ENCODE measurements around the gene ANKS1B.

ANKS1B gene

DNA sequence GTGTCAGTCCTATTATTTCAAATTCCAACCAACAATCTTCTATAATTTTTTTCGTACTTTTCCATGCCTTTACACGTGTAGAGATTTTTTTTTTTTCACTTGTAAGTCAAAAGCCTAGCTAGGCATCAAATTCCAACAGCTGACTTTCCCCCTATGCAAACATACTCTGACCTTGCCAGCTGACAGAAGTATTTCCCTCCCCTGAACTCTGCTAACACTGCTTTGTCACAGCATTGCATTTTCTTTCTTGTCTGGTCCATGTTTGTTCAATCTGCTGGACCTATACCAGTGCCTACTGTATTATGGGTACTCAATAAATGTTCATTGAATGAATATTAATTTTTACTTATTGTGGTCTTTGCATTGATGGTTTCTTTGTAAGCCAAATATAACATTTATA is 772.5 kb downstream of the ANKS1B start:
- Histone ChIP-seq H3K79me2 (ENCODE audit: insufficient read depth, low read length) (no peaks in the 10 kb centered on the region), H3K4me1 (ENCODE audit: insufficient read depth, low read length, severe bottlenecking) (no peaks in the 10 kb centered on the region), H3K9me3 (ENCODE audit: low read length) (no peaks in the 10 kb centered on the region), H3K4me3 (ENCODE audit: low read depth, low read length, poor library complexity, severe bottlenecking) (no peak overlapping the region), H3K9me2 (ENCODE audit: low read depth, low read length) (no peaks in the 10 kb centered on the region), H3K27me3 (ENCODE audit: insufficient read depth, low read length) (no peaks in the 10 kb centered on the region), H2AFZ (ENCODE audit: low read length) (no peak overlapping the region), H3K36me3 (ENCODE audit: insufficient read depth, low read length) (no peaks in the 10 kb centered on the region), H3K27ac (ENCODE audit: low read depth, low read length, poor library complexity, severe bottlenecking) (no peak overlapping the region), H3F3A (ENCODE audit: insufficient read depth, low read length) (no peaks in the 10 kb centered on the region), H3K4me2 (ENCODE audit: low read length) (no peak overlapping the region), H3K9ac (ENCODE audit: low read length) (no peak overlapping the region), H4K20me1 (ENCODE audit: insufficient read depth, low read length) (no peaks in the 10 kb centered on the region)
- no peak for TF ChIP-seq EZH2 (IDR thresholded peaks at IDR 0.05; ENCODE audit: borderline replicate concordance, low read length)
- no peak for TF ChIP-seq CTCF (IDR thresholded peaks at IDR 0.05; ENCODE audit: low read length)

DNA sequence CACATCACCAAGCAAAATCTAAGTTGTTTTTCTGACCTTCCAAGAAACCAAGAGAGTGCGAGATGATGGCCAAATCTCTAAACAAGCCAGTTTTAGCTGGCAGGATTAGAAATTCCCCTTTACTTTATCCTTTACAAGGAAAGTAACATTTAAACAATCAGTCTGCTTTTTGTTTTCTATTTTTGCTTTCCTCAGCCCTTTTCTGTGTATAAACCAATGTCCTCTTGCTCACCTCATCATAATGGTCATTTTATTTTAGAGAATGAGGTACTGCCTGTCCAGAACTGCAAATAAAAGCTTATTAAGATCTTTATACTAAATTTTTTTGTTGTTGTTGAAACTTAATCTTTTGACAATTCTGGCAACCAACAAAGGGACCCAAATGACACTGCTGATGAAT is 779.6 kb downstream of the ANKS1B start:
- Histone ChIP-seq H4K20me1 (ENCODE audit: insufficient read depth, low read length) (no peaks in the 10 kb centered on the region), H3K27me3 (ENCODE audit: insufficient read depth, low read length) (no peaks in the 10 kb centered on the region), H3K9me3 (ENCODE audit: low read length) (no peaks in the 10 kb centered on the region), H2AFZ (ENCODE audit: low read length) (no peak overlapping the region), H3K9me2 (ENCODE audit: low read depth, low read length) (no peaks in the 10 kb centered on the region), H3K79me2 (ENCODE audit: insufficient read depth, low read length) (no peaks in the 10 kb centered on the region), H3K4me1 (ENCODE audit: insufficient read depth, low read length, severe bottlenecking) (no peaks in the 10 kb centered on the region), H3F3A (ENCODE audit: insufficient read depth, low read length) (no peaks in the 10 kb centered on the region), H3K4me3 (ENCODE audit: low read depth, low read length, poor library complexity, severe bottlenecking) (no peak overlapping the region), H3K4me2 (ENCODE audit: low read length) (no peak overlapping the region), H3K27ac (ENCODE audit: low read depth, low read length, poor library complexity, severe bottlenecking) (no peak overlapping the region), H3K36me3 (ENCODE audit: insufficient read depth, low read length) (no peaks in the 10 kb centered on the region), H3K9ac (ENCODE audit: low read length) (no peak overlapping the region)
- TF ChIP-seq EZH2 (IDR thresholded peaks at IDR 0.05; ENCODE audit: borderline replicate concordance, low read length), result no peak
- TF ChIP-seq CTCF (IDR thresholded peaks at IDR 0.05; ENCODE audit: low read length), result no peak

DNA sequence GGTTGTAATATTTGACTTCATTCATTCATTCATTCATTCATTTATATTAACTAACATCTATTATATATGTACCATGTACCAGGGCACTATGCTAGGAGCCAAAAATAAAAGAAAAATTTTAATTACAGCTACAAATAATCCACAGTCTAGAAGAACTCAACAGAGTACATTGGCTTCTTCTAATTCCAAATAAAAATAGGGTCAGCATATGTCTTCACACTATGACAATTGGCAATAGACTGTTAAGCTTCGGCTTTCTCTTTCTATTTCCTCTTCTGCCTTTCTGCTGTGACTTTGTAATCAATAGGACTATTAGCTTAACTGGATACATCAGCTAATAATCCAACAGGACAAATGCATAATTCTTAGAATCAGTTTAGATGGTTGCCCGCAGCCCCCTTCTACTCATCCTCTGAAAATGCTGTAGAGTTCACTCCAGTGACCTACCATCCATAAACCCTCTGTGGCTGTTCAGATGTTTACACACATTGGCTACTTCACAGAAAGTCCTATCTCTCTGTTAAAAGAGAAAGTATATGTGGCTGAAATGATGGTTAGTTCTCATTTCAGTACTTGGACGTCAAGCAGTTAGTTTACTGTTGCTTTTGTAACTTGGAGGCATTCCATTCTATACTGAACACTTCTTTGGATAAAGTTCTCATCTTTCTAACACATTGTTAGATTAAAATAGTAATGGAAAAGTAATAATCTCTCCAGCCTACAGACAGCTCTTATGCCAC is 782.7 kb downstream of the ANKS1B start:
- Histone ChIP-seq H4K20me1 (ENCODE audit: insufficient read depth, low read length) (no peaks in the 10 kb centered on the region), H3K9me2 (ENCODE audit: low read depth, low read length) (no peaks in the 10 kb centered on the region), H3K9ac (ENCODE audit: low read length) (no peak overlapping the region), H3K36me3 (ENCODE audit: insufficient read depth, low read length) (no peaks in the 10 kb centered on the region), H3K79me2 (ENCODE audit: insufficient read depth, low read length) (no peaks in the 10 kb centered on the region), H3K27me3 (ENCODE audit: insufficient read depth, low read length) (no peaks in the 10 kb centered on the region), H3K27ac (ENCODE audit: low read depth, low read length, poor library complexity, severe bottlenecking) (no peak overlapping the region), H3K9me3 (ENCODE audit: low read length) (no peaks in the 10 kb centered on the region), H3K4me3 (ENCODE audit: low read depth, low read length, poor library complexity, severe bottlenecking) (no peak overlapping the region), H2AFZ (ENCODE audit: low read length) (no peak overlapping the region), H3F3A (ENCODE audit: insufficient read depth, low read length) (no peaks in the 10 kb centered on the region), H3K4me2 (ENCODE audit: low read length) (no peak overlapping the region), H3K4me1 (ENCODE audit: insufficient read depth, low read length, severe bottlenecking) (no peaks in the 10 kb centered on the region)
- no peak for TF ChIP-seq EZH2 (IDR thresholded peaks at IDR 0.05; ENCODE audit: borderline replicate concordance, low read length)
- TF ChIP-seq CTCF (IDR thresholded peaks at IDR 0.05; ENCODE audit: low read length), result no peak

Measured in OCI-LY1 (cell line).